H1 (cell line): ENCODE measurements around the gene SEMA6D. TPM values are rescaled to one million over a fixed set of nuclear protein-coding genes. Genes with fewer than 3 reads are reported as not detected.

Source experiments
- CHD1 ChIP-seq: IDR thresholded peaks from 2 replicates; pipeline ENCODE4 v1.6.1; 2012; ENCODE audit warnings: low read depth, low read length, improper control_type of control experiment
- JUND ChIP-seq: IDR thresholded peaks from 2 replicates; pipeline ENCODE4 v1.6.1; 2011; ENCODE audit warnings: mild to moderate bottlenecking, improper control_type of control experiment, low read length
- polyA plus RNA-seq, 7 experiments: library from polyadenylated mRNA; depleted of rRNA in 3 of 7; stranded (reverse) in 5 of 7; unstranded in 2 of 7; fragments of >200 nt in 5 of 7; fragments of 200-250 nt in 2 of 7; gene quantifications; 1 replicate in 5 of 7; 2 replicates in 1 of 7; 4 replicates in 1 of 7; pipeline versions ENCODE4 v1.2.1 to v1.2.3, GENCODE V29; 2011 to 2013; ENCODE audit warnings: missing spikeins in 2 of 7, mixed read lengths in 2 of 7
- total RNA-seq: library from RNA; stranded (reverse); fragmentation: NEBNext Ultra II Directional; extraction: Animal tissue kit (Norgen Biotek cat#: 25700); gene quantifications from 2 replicates; pipeline ENCODE4 v1.2.1, GENCODE V29; 2021
- TF ChIP-seq, protein P1 (sequence below): IDR thresholded peaks from 2 replicates; pipeline ENCODE4 v1.6.1; 2011; ENCODE audit warnings: low read depth, mild to moderate bottlenecking, low read length; ENCODE audit not compliant: insufficient read depth

SEMA6D gene
- total and polyA plus RNA-seq, 2 of the 8 experiments (the other 6 are each of a cell fraction or from before 2014, with no cell fraction given) = 2.2 to 3.8 TPM

DNA sequence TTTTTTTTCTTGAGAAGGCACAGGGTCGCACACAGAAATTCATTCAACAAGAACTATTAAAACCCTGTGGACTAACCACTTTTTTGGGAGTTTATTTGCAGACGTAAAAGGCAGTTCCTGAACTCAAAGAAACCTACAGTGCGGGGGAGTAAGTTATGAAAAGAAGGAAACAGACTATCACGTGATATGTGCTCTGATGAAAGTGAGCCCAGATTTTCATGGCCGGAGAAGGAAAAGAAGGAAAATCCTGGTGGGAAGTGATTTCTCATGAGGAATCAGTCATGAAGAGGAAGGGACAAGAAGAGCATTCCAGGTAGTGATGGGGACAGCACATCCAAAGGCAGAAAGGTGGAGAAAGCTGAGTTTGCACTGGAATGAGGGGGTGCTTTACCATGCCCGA, 26.1 kb downstream of the SEMA6D start (continued):
- TF ChIP-seq, protein P1, sequence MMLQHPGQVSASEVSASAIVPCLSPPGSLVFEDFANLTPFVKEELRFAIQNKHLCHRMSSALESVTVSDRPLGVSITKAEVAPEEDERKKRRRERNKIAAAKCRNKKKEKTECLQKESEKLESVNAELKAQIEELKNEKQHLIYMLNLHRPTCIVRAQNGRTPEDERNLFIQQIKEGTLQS = no peak
- TF ChIP-seq CHD1 = no peak
- no peak for TF ChIP-seq JUND
